ENCODE results near the gene SLC35B3.

- TF ChIP-seq CTCF (IDR thresholded peaks at IDR 0.05) (no peak), POLR2A (IDR thresholded peaks at IDR 0.05) (no peak)
These were observed 46.1 kb downstream of the SLC35B3 start for GRCh38 chr6:8389036-8389818.
